Brain microvascular endothelial cell (primary cell): Measurements from ENCODE around the gene LOXL1.
A peak's percentile ranks its signal among the peaks of the same experiment; 100 is the strongest.

Experiments used
- DNase-seq: peaks from one replicate; pipeline ENCODE4 v3.0.0-alpha.2; 2020
- H3K27ac ChIP-seq: fragments of 250-450 bp; sonication (Bioruptor Pico); 2 replicates; pipeline ENCODE4 v1.5.1; 2020; ENCODE audit warnings: mild to moderate bottlenecking, moderate library complexity
- H3K27me3 ChIP-seq: fragments of 250-450 bp; sonication (Bioruptor Pico); replicated peaks from 2 replicates; pipeline ENCODE4 v1.5.1; 2020; ENCODE audit warnings: mild to moderate bottlenecking
- H3K36me3 ChIP-seq: fragments of 250-450 bp; sonication (Bioruptor Pico); replicated peaks from 2 replicates; pipeline ENCODE4 v1.5.1; 2020; ENCODE audit warnings: mild to moderate bottlenecking
- H3K4me3 ChIP-seq: 2 replicates; pipeline ENCODE4 v1.5.1; 2011; ENCODE audit warnings: low read depth, mild to moderate bottlenecking, control low read depth, low read length, moderate library complexity
- CTCF ChIP-seq: IDR thresholded peaks from 2 replicates; pipeline ENCODE4 v1.5.1; 2011; ENCODE audit warnings: low read depth, mild to moderate bottlenecking, moderate library complexity, low read length, control low read depth, inconsistent platforms; ENCODE audit errors: missing control alignments
- in situ Hi-C: cut with HindIII; loops from 2 replicates; pipeline ENCODE4 v1.10.0; 2017; ENCODE audit warnings: low sequenced_read_pairs, low pct_ligation_motif_present

The LOXL1 gene

GRCh38 chr15:73946795-73947370 lies 20.6 kb downstream of the LOXL1 start:
- Histone ChIP-seq H3K27me3 (no peaks in the 10 kb centered on the region), H3K27ac (no peak overlapping the region), H3K4me3 (no peak overlapping the region), H3K36me3 (peaks cover 30% of the 10 kb centered on the region)
- in situ Hi-C loops, result no loop called here
- no peak for TF ChIP-seq CTCF
- DNase-seq, result no peak

- no peak for DNase-seq
- Histone ChIP-seq H3K27ac (no peak overlapping the region), H3K27me3 (no peaks in the 10 kb centered on the region), H3K4me3 (no peak overlapping the region), H3K36me3 (peaks cover 37% of the 10 kb centered on the region)
- in situ Hi-C loops, result no loop called here
- no peak for TF ChIP-seq CTCF
These were observed 21.4 kb downstream of the LOXL1 start for GRCh38 chr15:73947651-73948050.

- Histone ChIP-seq H3K36me3 (peaks cover 37% of the 10 kb centered on the region), H3K27me3 (no peaks in the 10 kb centered on the region), H3K4me3 (no peak overlapping the region), H3K27ac (no peak overlapping the region)
- in situ Hi-C loops, result no loop called here
- no peak for TF ChIP-seq CTCF
- no peak for DNase-seq
These were observed 22.1 kb downstream of the LOXL1 start for GRCh38 chr15:73948396-73948795.

GRCh38 chr15:73948982-73949381 lies 22.7 kb downstream of the LOXL1 start:
- in situ Hi-C loops, result no loop called here
- Histone ChIP-seq H3K27ac (no peak overlapping the region), H3K27me3 (no peaks in the 10 kb centered on the region), H3K36me3 (peaks cover 37% of the 10 kb centered on the region), H3K4me3 (no peak overlapping the region)
- DNase-seq, result no peak
- TF ChIP-seq CTCF, result no peak

GRCh38 chr15:73949496-73949895 lies 23.2 kb downstream of the LOXL1 start:
- no peak for DNase-seq
- no peak for TF ChIP-seq CTCF
- H3K4me3 ChIP-seq, result no peak overlapping the region
- H3K27ac ChIP-seq, result no peak overlapping the region
- no peaks in the 10 kb centered on the region for H3K27me3 ChIP-seq
- in situ Hi-C loops, result no loop called here
- peaks cover 34% of the 10 kb centered on the region for H3K36me3 ChIP-seq

- TF ChIP-seq CTCF, result no peak
- H3K4me3 ChIP-seq, result no peak overlapping the region
- no peak for DNase-seq
- H3K36me3 ChIP-seq, result peaks cover 29% of the 10 kb centered on the region
- H3K27ac ChIP-seq, result peak overlapping the region; percentile 20
- H3K27me3 ChIP-seq, result no peaks in the 10 kb centered on the region
- in situ Hi-C loops, result no loop called here
These were observed 24.2 kb downstream of the LOXL1 start for GRCh38 chr15:73950479-73950830.
